Measurements from ENCODE around the gene RNU7-1. TPM values are rescaled to one million over a fixed set of nuclear protein-coding genes. Genes with fewer than 3 reads are reported as not detected.

RNU7-1 gene
- polyA plus RNA-seq, 1 experiment: not detected

GRCh38 chr12:6946033-6946919 is 2.7 kb downstream of the RNU7-1 start:
- no peak for DNase-seq (ENCODE audit: low read depth)
- H3K4me3 ChIP-seq (ENCODE audit: low read depth, low read length): no peak overlapping the region
- H3K36me3 ChIP-seq (ENCODE audit: control insufficient read depth, insufficient read depth, low read length): peaks cover 9% of the 10 kb centered on the region
- ChIA-PET POLR2A (no interaction called here), CTCF (interaction anchor here (0.6 to 6.5 kb wide), 14 partner anchors 9 to 183 kb away, joined by 3 to 65 read pairs (median 6); partner anchors contain the start of genes C1RL and SPSB2)
- TF ChIP-seq CTCF (IDR thresholded peaks at IDR 0.05; ENCODE audit: insufficient read depth, low read depth, low read length): no peak
- H3K27me3 ChIP-seq (ENCODE audit: control insufficient read depth, insufficient read depth, low read length): no peaks in the 10 kb centered on the region

- H3K36me3 ChIP-seq (ENCODE audit: control insufficient read depth, insufficient read depth, low read length): peaks cover 4% of the 10 kb centered on the region
- ChIA-PET POLR2A (interaction anchor here (1.0 kb wide), 1 partner anchor 95 kb away, joined by 3 read pairs; the partner anchor contains the start of gene USP5), CTCF (interaction anchor here (1.0 to 6.5 kb wide), 7 partner anchors 9 to 163 kb away, joined by 3 to 65 read pairs (median 5); no protein-coding TSS in a partner anchor)
- DNase-seq (ENCODE audit: low read depth): no peak
- no peaks in the 10 kb centered on the region for H3K27me3 ChIP-seq (ENCODE audit: control insufficient read depth, insufficient read depth, low read length)
- H3K4me3 ChIP-seq (ENCODE audit: low read depth, low read length): no peak overlapping the region
- no peak for TF ChIP-seq CTCF (IDR thresholded peaks at IDR 0.05; ENCODE audit: insufficient read depth, low read depth, low read length)
Measured at GRCh38 chr12:6946920-6947374, 3.3 kb downstream of the RNU7-1 start.

GRCh38 chr12:6947615-6948014 is 4.0 kb downstream of the RNU7-1 start:
- CTCF ChIA-PET: interaction anchor here (1.0 to 6.5 kb wide), 7 partner anchors 10 to 162 kb away, joined by 3 to 65 read pairs (median 5); no protein-coding TSS in a partner anchor
- no peak for TF ChIP-seq CTCF (IDR thresholded peaks at IDR 0.05; ENCODE audit: insufficient read depth, low read depth, low read length)
- POLR2A ChIA-PET: interaction anchor here (1.0 kb wide), 1 partner anchor 96 kb away, joined by 3 read pairs; the partner anchor contains the start of gene USP5

GRCh38 chr12:6948873-6949594 is 5.4 kb downstream of the RNU7-1 start:
- CTCF ChIA-PET: interaction anchor here (0.7 to 2.0 kb wide), 7 partner anchors 15 to 165 kb away, joined by 3 to 5 read pairs (median 3); partner anchors contain the start of gene SPSB2
- H3K4me3 ChIP-seq (ENCODE audit: low read depth, low read length): no peak overlapping the region

More at GRCh38 chr12:6947615-6948014, 4.0 kb downstream of the RNU7-1 start:
- no peaks in the 10 kb centered on the region for H3K27me3 ChIP-seq (ENCODE audit: control insufficient read depth, insufficient read depth, low read length)
- no peak for DNase-seq (ENCODE audit: low read depth)
- H3K4me3 ChIP-seq (ENCODE audit: low read depth, low read length): no peak overlapping the region
- H3K36me3 ChIP-seq (ENCODE audit: control insufficient read depth, insufficient read depth, low read length): peaks cover 4% of the 10 kb centered on the region

More at GRCh38 chr12:6948873-6949594, 5.4 kb downstream of the RNU7-1 start:
- Histone ChIP-seq H3K36me3 (ENCODE audit: control insufficient read depth, insufficient read depth, low read length) (peaks cover 4% of the 10 kb centered on the region), H3K27me3 (ENCODE audit: control insufficient read depth, insufficient read depth, low read length) (no peaks in the 10 kb centered on the region)
- POLR2A ChIA-PET: no interaction called here
- TF ChIP-seq CTCF (IDR thresholded peaks at IDR 0.05; ENCODE audit: insufficient read depth, low read depth, low read length): no peak
- DNase-seq (ENCODE audit: low read depth): no peak

Data from BJ (cell line).